Left ventricle myocardium inferior (tissue), 1 donor: ENCODE data around the gene TBC1D9. TPM values are rescaled to one million over a fixed set of nuclear protein-coding genes. Genes with fewer than 3 reads are reported as not detected.
A peak's percentile ranks its signal among the peaks of the same experiment; 100 is the strongest.

Source experiments
- DNase-seq: peaks from one replicate; pipeline ENCODE4 v3.0.0-alpha.2; 2020
- H3K27ac ChIP-seq: fragments of 200-600 bp; replicated peaks from 2 replicates; pipeline ENCODE4 v1.8.0; 2021
- H3K27me3 ChIP-seq: fragments of 200-600 bp; 2 replicates; pipeline ENCODE4 v1.8.0; 2021; ENCODE audit warnings: low read depth
- H3K36me3 ChIP-seq: fragments of 200-600 bp; 2 replicates; pipeline ENCODE4 v1.8.0; 2021
- H3K4me1 ChIP-seq: fragments of 200-600 bp; 2 replicates; pipeline ENCODE4 v1.8.0; 2021
- H3K4me3 ChIP-seq: fragments of 200-600 bp; 2 replicates; pipeline ENCODE4 v1.8.0; 2021; ENCODE audit warnings: mild to moderate bottlenecking, moderate library complexity
- H3K9me3 ChIP-seq: fragments of 200-600 bp; replicated peaks from 2 replicates; pipeline ENCODE4 v1.8.0; 2021
- CTCF ChIP-seq: fragments of 200-600 bp; IDR thresholded peaks from 2 replicates; pipeline ENCODE4 v1.8.0; 2021; ENCODE audit warnings: antibody characterized with exemption, mild to moderate bottlenecking, borderline replicate concordance
- intact Hi-C: fragments of 100-400 bp; cut with micrococcal nuclease; formaldehyde crosslinking; loops from one replicate; pipeline ENCODE4 v1.11.0; 2022
- total RNA-seq: library from RNA; stranded (reverse); fragmentation: NEBNext Ultra II Directional; extraction: Animal tissue kit (Norgen Biotek cat#: 25700); gene quantifications from one replicate; pipeline ENCODE4 v1.2.1, GENCODE V29; 2021
- donor health status: DM: no; HTN: yes; CAD: no; lungs with severe emphysema.

Gene TBC1D9
- total RNA-seq, 1 donor from 2014 or later: 11.4 TPM

DNA sequence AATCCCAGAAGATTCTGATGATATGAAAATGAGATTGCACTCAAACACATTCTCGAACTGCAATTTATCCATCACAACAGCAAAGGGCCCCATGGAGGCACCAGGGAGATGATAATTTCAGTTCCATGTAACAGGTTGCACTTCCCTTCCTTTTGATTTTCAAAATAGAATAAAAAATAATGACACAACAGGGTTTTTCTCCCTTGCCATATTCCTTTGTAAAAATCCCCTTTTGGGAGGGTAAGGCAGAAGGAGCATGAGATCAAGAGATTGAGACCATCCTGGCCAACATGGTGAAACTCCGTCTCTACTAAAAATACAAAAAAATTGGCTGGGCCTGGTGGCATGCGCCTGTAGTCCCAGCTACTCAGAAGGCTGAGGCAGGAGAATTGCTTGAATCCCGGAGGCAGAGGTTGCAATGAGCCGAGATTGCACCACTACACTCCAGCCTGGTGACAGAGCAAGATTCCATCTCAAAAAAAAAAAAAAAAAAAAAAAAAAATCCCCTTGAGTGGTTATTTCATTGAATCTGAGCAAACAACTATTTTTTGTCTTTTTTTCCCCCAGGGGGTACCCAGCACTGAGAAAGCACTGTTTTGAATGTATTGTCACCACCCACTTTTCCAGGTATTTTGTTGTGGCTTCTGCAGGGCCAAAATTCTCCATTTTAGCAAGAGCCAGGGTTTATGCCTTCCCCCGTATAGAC lies 26.7 kb downstream of the TBC1D9 start:
- Histone ChIP-seq H3K36me3 (no peaks in the 10 kb centered on the region), H3K27me3 (no peaks in the 10 kb centered on the region), H3K9me3 (no peaks in the 10 kb centered on the region), H3K4me3 (no peak overlapping the region), H3K27ac (no peak overlapping the region), H3K4me1 (peaks cover 72% of the 10 kb centered on the region)
- TF ChIP-seq CTCF: no peak
- intact Hi-C loops: no loop called here
- no peak for DNase-seq

DNA sequence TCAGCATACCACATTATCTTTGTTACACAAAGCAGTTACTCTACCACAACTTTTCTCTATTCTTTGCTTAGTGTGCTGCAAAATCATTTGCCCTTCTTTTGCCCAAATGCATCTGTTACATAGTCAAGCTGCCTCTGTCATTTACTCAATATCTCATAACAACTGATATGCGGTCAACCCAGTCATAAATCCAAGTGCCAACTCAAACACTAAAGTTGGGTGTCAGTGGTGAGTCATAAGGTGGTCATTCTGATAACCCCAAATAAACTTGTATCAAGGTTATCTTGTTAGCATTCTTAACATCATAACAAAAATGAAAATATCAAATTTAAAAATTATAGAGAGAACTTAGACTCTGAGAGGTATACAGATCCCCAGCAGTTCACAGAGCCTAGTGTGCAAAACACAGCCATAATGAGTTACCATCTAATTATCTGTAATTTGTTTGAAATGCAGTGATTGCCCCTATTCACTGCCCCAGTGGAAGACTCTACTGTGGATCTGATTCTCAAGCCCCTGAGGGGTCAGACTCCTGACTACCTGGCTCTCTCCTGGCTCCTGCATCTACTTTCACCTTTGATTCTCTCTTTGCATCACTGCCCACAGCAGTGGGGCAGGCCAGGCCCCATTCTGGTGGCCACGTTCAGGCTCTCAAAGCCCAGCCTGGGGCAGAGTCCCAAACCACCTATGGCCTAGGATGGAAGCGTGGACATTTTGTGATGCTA lies 29.2 kb downstream of the TBC1D9 start:
- Histone ChIP-seq H3K27me3 (no peaks in the 10 kb centered on the region), H3K27ac (peak overlapping the region; percentile 43), H3K9me3 (no peaks in the 10 kb centered on the region), H3K36me3 (no peaks in the 10 kb centered on the region), H3K4me1 (peaks cover 67% of the 10 kb centered on the region), H3K4me3 (no peak overlapping the region)
- no peak for TF ChIP-seq CTCF
- no peak for DNase-seq
- intact Hi-C loops: no loop called here

- Histone ChIP-seq H3K27me3 (no peaks in the 10 kb centered on the region), H3K9me3 (no peaks in the 10 kb centered on the region), H3K36me3 (no peaks in the 10 kb centered on the region), H3K27ac (no peak overlapping the region), H3K4me3 (no peak overlapping the region), H3K4me1 (peaks cover 78% of the 10 kb centered on the region)
- DNase-seq: no peak
- no peak for TF ChIP-seq CTCF
- intact Hi-C loops: no loop called here
Observed at GRCh38 chr4:140725556-140725955, 30.6 kb downstream of the TBC1D9 start.

- Histone ChIP-seq H3K36me3 (no peaks in the 10 kb centered on the region), H3K4me3 (no peak overlapping the region), H3K9me3 (no peaks in the 10 kb centered on the region), H3K27ac (no peak overlapping the region), H3K27me3 (no peaks in the 10 kb centered on the region), H3K4me1 (peaks cover 82% of the 10 kb centered on the region)
- intact Hi-C loops: no loop called here
- no peak for TF ChIP-seq CTCF
- no peak for DNase-seq
Observed at GRCh38 chr4:140724760-140725159, 31.4 kb downstream of the TBC1D9 start.

- TF ChIP-seq CTCF: no peak
- no peaks in the 10 kb centered on the region for H3K36me3 ChIP-seq
- no peaks in the 10 kb centered on the region for H3K9me3 ChIP-seq
- intact Hi-C loops: no loop called here
- H3K4me1 ChIP-seq: peaks cover 72% of the 10 kb centered on the region
- H3K27me3 ChIP-seq: no peaks in the 10 kb centered on the region
- DNase-seq: no peak
- peak overlapping the region; percentile 36 for H3K4me3 ChIP-seq
- peak overlapping the region; percentile 51 for H3K27ac ChIP-seq
Observed at GRCh38 chr4:140720387-140721304, 35.5 kb downstream of the TBC1D9 start.
